GM23338 (cell line): ENCODE measurements around the gene UNC5A. TPM values are rescaled to one million over a fixed set of nuclear protein-coding genes. Genes with fewer than 3 reads are reported as not detected.

Experiments
- ATAC-seq: fragments of 200-7000 bp; cut with Tn5 transposase; 3 replicates; pipeline ENCODE4 v1.9.1; 2020
- DNase-seq: peaks from one replicate; pipeline ENCODE4 v3.0.0-alpha.2; 2015; ENCODE audit warnings: low spot score
- H2AFZ ChIP-seq: fragments of 200-600 bp; sonication (generic); 2 replicates; pipeline ENCODE4 v1.8.0; 2016; ENCODE audit warnings: antibody characterized with exemption, mild to moderate bottlenecking, moderate library complexity
- H3F3A ChIP-seq: fragments of 200-600 bp; sonication (generic); replicated peaks from 2 replicates; pipeline ENCODE4 v1.8.0; 2017; ENCODE audit warnings: antibody characterized with exemption, mixed run types, low read depth
- H3K27ac ChIP-seq: fragments of 200-600 bp; sonication (generic); 2 replicates; pipeline ENCODE4 v1.6.1; 2016; ENCODE audit warnings: low read depth
- H3K27me3 ChIP-seq: fragments of 200-600 bp; sonication (generic); 2 replicates; pipeline ENCODE4 v1.8.0; 2016; ENCODE audit warnings: mild to moderate bottlenecking, mixed run types, moderate library complexity; ENCODE audit not compliant: insufficient read depth
- H3K36me3 ChIP-seq: fragments of 200-600 bp; sonication (generic); 2 replicates; pipeline ENCODE4 v1.8.0; 2016; ENCODE audit warnings: mild to moderate bottlenecking; ENCODE audit not compliant: insufficient read depth
- H3K4me1 ChIP-seq: fragments of 200-600 bp; sonication (generic); 2 replicates; pipeline ENCODE4 v1.8.0; 2016; ENCODE audit warnings: mild to moderate bottlenecking, moderate library complexity; ENCODE audit not compliant: insufficient read depth
- H3K4me2 ChIP-seq: fragments of 200-600 bp; sonication (generic); 2 replicates; pipeline ENCODE4 v1.7.1; 2017; ENCODE audit warnings: mixed run types
- H3K4me3 ChIP-seq: fragments of 200-600 bp; sonication (generic); 2 replicates; pipeline ENCODE4 v1.6.1; 2016; ENCODE audit warnings: mixed run types
- H3K79me2 ChIP-seq: fragments of 200-600 bp; sonication (generic); replicated peaks from 2 replicates; pipeline ENCODE4 v1.8.0; 2017; ENCODE audit warnings: mild to moderate bottlenecking; ENCODE audit not compliant: insufficient read depth
- H3K9me2 ChIP-seq: fragments of 200-600 bp; sonication (generic); 2 replicates; pipeline ENCODE4 v1.8.0; 2017; ENCODE audit not compliant: insufficient read depth
- H4K20me1 ChIP-seq: fragments of 200-600 bp; sonication (generic); replicated peaks from 2 replicates; pipeline ENCODE4 v1.8.0; 2017; ENCODE audit warnings: mild to moderate bottlenecking; ENCODE audit not compliant: insufficient read depth
- H3K27ac Mint-ChIP-seq: 2 replicates; pipeline ENCODE4 v1.8.0; 2020; ENCODE audit warnings: inconsistent platforms, mild to moderate bottlenecking, moderate library complexity, mixed read lengths
- H3K27me3 Mint-ChIP-seq: 3 replicates; pipeline ENCODE4 v1.8.0; 2022; ENCODE audit warnings: low read depth, mild to moderate bottlenecking, moderate library complexity, mixed read lengths, inconsistent platforms; ENCODE audit not compliant: insufficient read depth, poor library complexity
- H3K36me3 Mint-ChIP-seq: 3 replicates; pipeline ENCODE4 v1.8.0; 2021; ENCODE audit warnings: low read depth, mild to moderate bottlenecking, inconsistent platforms, moderate library complexity, mixed read lengths
- H3K4me1 Mint-ChIP-seq: 3 replicates; pipeline ENCODE4 v1.8.0; 2020; ENCODE audit warnings: mild to moderate bottlenecking, inconsistent platforms, mixed read lengths
- H3K4me3 Mint-ChIP-seq: 3 replicates; pipeline ENCODE4 v1.8.0; 2021; ENCODE audit warnings: moderate library complexity, mild to moderate bottlenecking, inconsistent platforms, mixed read lengths
- H3K9me3 Mint-ChIP-seq: 3 replicates; pipeline ENCODE4 v1.8.0; 2020; ENCODE audit warnings: moderate library complexity, mild to moderate bottlenecking, inconsistent platforms, mixed read lengths
- CREB1 ChIP-seq: fragments of 250-450 bp; sonication (Bioruptor Pico); IDR thresholded peaks from 2 replicates; pipeline ENCODE4 v1.5.0; 2020; ENCODE audit warnings: low read depth, mild to moderate bottlenecking, moderate library complexity
- EZH2 ChIP-seq: fragments of 200-600 bp; sonication (generic); IDR thresholded peaks from one replicate; pipeline ENCODE4 v1.8.0; 2017; ENCODE audit warnings: antibody characterized with exemption, mild to moderate bottlenecking, low read depth; ENCODE audit not compliant: unreplicated experiment
- EZH2phosphoT487 ChIP-seq: fragments of 200-600 bp; sonication (generic); IDR thresholded peaks from one replicate; pipeline ENCODE4 v1.8.1; 2018; ENCODE audit warnings: antibody characterized with exemption; ENCODE audit not compliant: unreplicated experiment
- JUNB ChIP-seq: IDR thresholded peaks from one replicate; pipeline ENCODE4 v1.6.1; 2016; ENCODE audit warnings: antibody characterized with exemption; ENCODE audit not compliant: unreplicated experiment
- NANOG ChIP-seq: IDR thresholded peaks from 2 replicates; pipeline ENCODE4 v1.6.1; 2016; ENCODE audit warnings: antibody characterized with exemption, borderline replicate concordance
- POLR2AphosphoS5 ChIP-seq: IDR thresholded peaks from 2 replicates; pipeline ENCODE4 v1.6.1; 2016; ENCODE audit warnings: antibody characterized with exemption, low read depth
- STAT1 ChIP-seq: IDR thresholded peaks from one replicate; pipeline ENCODE4 v1.6.1; 2016; ENCODE audit warnings: antibody characterized with exemption; ENCODE audit not compliant: unreplicated experiment
- ZNF114 ChIP-seq: fragments of 250-450 bp; sonication (Bioruptor Pico); IDR thresholded peaks from 2 replicates; pipeline ENCODE4 v1.5.0; 2020; ENCODE audit warnings: mild to moderate bottlenecking, moderate library complexity
- ZNF331 ChIP-seq: fragments of 250-450 bp; sonication (Bioruptor Pico); IDR thresholded peaks from 2 replicates; pipeline ENCODE4 v1.5.0; 2020; ENCODE audit warnings: low read depth, mild to moderate bottlenecking, moderate library complexity
- polyA plus RNA-seq: library from polyadenylated mRNA; unstranded; fragments of >200 nt; fragmentation: Nextera tagmentation; extraction: Ambion mirVana; gene quantifications from 2 replicates; pipeline ENCODE4 v1.2.1, GENCODE V29; 2016
- total RNA-seq: library from RNA; depleted of rRNA; stranded (reverse); fragments of >200 nt; shearing (Covaris generic); gene quantifications from 2 replicates; pipeline ENCODE4 v1.2.3, GENCODE V29; 2014
- TF ChIP-seq, protein P1 (sequence below), 2 experiments: fragments of 200-600 bp in 1 of 2; sonication (generic) in 1 of 2; conservative IDR thresholded peaks; 2 replicates each; pipeline versions ENCODE4 v1.5.1 to v1.6.1; 2016 to 2017; ENCODE audit warnings: antibody characterized with exemption in 2 of 2, low read depth in 2 of 2, mild to moderate bottlenecking in 2 of 2, moderate library complexity in 1 of 2
- TF ChIP-seq, protein P2 (sequence below): IDR thresholded peaks from 2 replicates; pipeline ENCODE4 v1.6.1; 2016; ENCODE audit warnings: antibody characterized with exemption
- TF ChIP-seq, protein P3 (sequence below): IDR thresholded peaks from one replicate; pipeline ENCODE4 v1.6.1; 2018; ENCODE audit warnings: antibody characterized with exemption; ENCODE audit not compliant: unreplicated experiment
- TF ChIP-seq, protein P4 (sequence below): fragments of 250-450 bp; sonication (Bioruptor Pico); IDR thresholded peaks from 2 replicates; pipeline ENCODE4 v1.5.0; 2020; ENCODE audit warnings: mild to moderate bottlenecking, moderate library complexity

UNC5A gene
- total and polyA plus RNA-seq, 2 experiments from 2014 or later: 0.92 to 3.9 TPM

DNA sequence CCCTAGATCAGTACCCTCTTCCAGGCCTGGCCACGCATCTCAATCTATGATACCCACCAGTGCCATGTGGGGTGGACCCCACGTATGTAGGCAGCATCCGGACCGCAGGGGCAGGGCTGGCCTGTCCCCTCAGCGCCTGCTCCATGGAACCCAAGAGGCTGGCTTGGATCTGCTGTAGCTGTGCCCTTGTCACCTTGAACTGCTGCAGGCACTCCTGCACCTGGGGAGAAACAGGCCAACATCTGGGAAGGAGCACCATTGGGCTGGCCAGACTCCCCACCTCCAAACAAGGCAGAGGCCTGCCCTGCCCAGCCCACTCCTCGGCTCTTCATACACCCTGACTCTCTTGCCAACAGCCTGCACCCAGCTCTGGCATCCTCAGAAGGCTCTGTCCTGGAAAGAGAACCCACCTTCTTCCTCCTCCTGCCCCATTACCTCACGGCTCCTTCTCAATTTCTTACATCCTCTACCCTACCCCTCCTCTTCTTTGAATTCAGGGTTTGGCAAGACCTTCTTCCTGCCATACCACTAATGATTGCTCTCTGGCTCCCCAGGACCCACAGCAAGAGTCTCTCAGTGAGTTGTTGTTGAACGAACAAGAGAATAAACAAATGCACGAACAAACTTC is 81.1 kb downstream of the UNC5A start:
- Mint-ChIP-seq H3K4me1 (no peaks in the 10 kb centered on the region), H3K4me3 (no peak overlapping the region), H3K27ac (no peak overlapping the region), H3K36me3 (no peaks in the 10 kb centered on the region), H3K27me3 (peaks cover 7% of the 10 kb centered on the region), H3K9me3 (no peaks in the 10 kb centered on the region)
- Histone ChIP-seq H3K27me3 (no peaks in the 10 kb centered on the region), H4K20me1 (no peaks in the 10 kb centered on the region), H2AFZ (no peak overlapping the region), H3K4me1 (no peaks in the 10 kb centered on the region), H3K79me2 (no peaks in the 10 kb centered on the region), H3K4me3 (no peak overlapping the region), H3K27ac (no peak overlapping the region), H3F3A (no peaks in the 10 kb centered on the region), H3K4me2 (no peak overlapping the region), H3K9me2 (no peaks in the 10 kb centered on the region), H3K36me3 (no peaks in the 10 kb centered on the region)
- ATAC-seq (no peak), DNase-seq (no peak)
- TF ChIP-seq ZNF331 (CRISPR knock-in tag): no peak
- TF ChIP-seq, protein P1, sequence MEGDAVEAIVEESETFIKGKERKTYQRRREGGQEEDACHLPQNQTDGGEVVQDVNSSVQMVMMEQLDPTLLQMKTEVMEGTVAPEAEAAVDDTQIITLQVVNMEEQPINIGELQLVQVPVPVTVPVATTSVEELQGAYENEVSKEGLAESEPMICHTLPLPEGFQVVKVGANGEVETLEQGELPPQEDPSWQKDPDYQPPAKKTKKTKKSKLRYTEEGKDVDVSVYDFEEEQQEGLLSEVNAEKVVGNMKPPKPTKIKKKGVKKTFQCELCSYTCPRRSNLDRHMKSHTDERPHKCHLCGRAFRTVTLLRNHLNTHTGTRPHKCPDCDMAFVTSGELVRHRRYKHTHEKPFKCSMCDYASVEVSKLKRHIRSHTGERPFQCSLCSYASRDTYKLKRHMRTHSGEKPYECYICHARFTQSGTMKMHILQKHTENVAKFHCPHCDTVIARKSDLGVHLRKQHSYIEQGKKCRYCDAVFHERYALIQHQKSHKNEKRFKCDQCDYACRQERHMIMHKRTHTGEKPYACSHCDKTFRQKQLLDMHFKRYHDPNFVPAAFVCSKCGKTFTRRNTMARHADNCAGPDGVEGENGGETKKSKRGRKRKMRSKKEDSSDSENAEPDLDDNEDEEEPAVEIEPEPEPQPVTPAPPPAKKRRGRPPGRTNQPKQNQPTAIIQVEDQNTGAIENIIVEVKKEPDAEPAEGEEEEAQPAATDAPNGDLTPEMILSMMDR (conservative IDR thresholded peaks at IDR 0.05; ENCODE audit: low read depth in 2 of 2): no peak
- no peak for TF ChIP-seq EZH2phosphoT487
- no peak for TF ChIP-seq JUNB
- TF ChIP-seq, protein P2, sequence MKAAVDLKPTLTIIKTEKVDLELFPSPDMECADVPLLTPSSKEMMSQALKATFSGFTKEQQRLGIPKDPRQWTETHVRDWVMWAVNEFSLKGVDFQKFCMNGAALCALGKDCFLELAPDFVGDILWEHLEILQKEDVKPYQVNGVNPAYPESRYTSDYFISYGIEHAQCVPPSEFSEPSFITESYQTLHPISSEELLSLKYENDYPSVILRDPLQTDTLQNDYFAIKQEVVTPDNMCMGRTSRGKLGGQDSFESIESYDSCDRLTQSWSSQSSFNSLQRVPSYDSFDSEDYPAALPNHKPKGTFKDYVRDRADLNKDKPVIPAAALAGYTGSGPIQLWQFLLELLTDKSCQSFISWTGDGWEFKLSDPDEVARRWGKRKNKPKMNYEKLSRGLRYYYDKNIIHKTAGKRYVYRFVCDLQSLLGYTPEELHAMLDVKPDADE: no peak
- TF ChIP-seq, protein P3, sequence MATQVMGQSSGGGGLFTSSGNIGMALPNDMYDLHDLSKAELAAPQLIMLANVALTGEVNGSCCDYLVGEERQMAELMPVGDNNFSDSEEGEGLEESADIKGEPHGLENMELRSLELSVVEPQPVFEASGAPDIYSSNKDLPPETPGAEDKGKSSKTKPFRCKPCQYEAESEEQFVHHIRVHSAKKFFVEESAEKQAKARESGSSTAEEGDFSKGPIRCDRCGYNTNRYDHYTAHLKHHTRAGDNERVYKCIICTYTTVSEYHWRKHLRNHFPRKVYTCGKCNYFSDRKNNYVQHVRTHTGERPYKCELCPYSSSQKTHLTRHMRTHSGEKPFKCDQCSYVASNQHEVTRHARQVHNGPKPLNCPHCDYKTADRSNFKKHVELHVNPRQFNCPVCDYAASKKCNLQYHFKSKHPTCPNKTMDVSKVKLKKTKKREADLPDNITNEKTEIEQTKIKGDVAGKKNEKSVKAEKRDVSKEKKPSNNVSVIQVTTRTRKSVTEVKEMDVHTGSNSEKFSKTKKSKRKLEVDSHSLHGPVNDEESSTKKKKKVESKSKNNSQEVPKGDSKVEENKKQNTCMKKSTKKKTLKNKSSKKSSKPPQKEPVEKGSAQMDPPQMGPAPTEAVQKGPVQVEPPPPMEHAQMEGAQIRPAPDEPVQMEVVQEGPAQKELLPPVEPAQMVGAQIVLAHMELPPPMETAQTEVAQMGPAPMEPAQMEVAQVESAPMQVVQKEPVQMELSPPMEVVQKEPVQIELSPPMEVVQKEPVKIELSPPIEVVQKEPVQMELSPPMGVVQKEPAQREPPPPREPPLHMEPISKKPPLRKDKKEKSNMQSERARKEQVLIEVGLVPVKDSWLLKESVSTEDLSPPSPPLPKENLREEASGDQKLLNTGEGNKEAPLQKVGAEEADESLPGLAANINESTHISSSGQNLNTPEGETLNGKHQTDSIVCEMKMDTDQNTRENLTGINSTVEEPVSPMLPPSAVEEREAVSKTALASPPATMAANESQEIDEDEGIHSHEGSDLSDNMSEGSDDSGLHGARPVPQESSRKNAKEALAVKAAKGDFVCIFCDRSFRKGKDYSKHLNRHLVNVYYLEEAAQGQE: no peak
- TF ChIP-seq, protein P4, sequence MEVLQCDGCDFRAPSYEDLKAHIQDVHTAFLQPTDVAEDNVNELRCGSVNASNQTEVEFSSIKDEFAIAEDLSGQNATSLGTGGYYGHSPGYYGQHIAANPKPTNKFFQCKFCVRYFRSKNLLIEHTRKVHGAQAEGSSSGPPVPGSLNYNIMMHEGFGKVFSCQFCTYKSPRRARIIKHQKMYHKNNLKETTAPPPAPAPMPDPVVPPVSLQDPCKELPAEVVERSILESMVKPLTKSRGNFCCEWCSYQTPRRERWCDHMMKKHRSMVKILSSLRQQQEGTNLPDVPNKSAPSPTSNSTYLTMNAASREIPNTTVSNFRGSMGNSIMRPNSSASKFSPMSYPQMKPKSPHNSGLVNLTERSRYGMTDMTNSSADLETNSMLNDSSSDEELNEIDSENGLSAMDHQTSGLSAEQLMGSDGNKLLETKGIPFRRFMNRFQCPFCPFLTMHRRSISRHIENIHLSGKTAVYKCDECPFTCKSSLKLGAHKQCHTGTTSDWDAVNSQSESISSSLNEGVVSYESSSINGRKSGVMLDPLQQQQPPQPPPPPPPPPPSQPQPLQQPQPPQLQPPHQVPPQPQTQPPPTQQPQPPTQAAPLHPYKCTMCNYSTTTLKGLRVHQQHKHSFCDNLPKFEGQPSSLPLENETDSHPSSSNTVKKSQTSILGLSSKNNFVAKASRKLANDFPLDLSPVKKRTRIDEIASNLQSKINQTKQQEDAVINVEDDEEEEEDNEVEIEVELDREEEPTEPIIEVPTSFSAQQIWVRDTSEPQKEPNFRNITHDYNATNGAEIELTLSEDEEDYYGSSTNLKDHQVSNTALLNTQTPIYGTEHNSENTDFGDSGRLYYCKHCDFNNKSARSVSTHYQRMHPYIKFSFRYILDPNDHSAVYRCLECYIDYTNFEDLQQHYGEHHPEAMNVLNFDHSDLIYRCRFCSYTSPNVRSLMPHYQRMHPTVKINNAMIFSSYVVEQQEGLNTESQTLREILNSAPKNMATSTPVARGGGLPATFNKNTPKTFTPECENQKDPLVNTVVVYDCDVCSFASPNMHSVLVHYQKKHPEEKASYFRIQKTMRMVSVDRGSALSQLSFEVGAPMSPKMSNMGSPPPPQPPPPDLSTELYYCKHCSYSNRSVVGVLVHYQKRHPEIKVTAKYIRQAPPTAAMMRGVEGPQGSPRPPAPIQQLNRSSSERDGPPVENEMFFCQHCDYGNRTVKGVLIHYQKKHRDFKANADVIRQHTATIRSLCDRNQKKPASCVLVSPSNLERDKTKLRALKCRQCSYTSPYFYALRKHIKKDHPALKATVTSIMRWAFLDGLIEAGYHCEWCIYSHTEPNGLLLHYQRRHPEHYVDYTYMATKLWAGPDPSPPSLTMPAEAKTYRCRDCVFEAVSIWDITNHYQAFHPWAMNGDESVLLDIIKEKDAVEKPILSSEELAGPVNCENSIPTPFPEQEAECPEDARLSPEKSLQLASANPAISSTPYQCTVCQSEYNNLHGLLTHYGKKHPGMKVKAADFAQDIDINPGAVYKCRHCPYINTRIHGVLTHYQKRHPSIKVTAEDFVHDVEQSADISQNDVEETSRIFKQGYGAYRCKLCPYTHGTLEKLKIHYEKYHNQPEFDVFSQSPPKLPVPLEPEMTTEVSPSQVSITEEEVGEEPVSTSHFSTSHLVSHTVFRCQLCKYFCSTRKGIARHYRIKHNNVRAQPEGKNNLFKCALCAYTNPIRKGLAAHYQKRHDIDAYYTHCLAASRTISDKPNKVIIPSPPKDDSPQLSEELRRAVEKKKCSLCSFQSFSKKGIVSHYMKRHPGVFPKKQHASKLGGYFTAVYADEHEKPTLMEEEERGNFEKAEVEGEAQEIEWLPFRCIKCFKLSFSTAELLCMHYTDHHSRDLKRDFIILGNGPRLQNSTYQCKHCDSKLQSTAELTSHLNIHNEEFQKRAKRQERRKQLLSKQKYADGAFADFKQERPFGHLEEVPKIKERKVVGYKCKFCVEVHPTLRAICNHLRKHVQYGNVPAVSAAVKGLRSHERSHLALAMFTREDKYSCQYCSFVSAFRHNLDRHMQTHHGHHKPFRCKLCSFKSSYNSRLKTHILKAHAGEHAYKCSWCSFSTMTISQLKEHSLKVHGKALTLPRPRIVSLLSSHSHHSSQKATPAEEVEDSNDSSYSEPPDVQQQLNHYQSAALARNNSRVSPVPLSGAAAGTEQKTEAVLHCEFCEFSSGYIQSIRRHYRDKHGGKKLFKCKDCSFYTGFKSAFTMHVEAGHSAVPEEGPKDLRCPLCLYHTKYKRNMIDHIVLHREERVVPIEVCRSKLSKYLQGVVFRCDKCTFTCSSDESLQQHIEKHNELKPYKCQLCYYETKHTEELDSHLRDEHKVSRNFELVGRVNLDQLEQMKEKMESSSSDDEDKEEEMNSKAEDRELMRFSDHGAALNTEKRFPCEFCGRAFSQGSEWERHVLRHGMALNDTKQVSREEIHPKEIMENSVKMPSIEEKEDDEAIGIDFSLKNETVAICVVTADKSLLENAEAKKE: no peak
- TF ChIP-seq STAT1: no peak
- TF ChIP-seq CREB1 (CRISPR knock-in tag): no peak
- TF ChIP-seq NANOG: no peak
- no peak for TF ChIP-seq POLR2AphosphoS5
- TF ChIP-seq ZNF114 (CRISPR knock-in tag): no peak
- TF ChIP-seq EZH2: no peak
